Heart right ventricle (tissue), 16 donors: Measurements from ENCODE around the gene SLC26A3. TPM values are rescaled to one million over a fixed set of nuclear protein-coding genes. Genes with fewer than 3 reads are reported as not detected.
A peak's percentile ranks its signal among the peaks of the same experiment; 100 is the strongest.

ENCODE experiments used
- ATAC-seq, 8 donors: fragments of 200-7000 bp; cut with Tn5 transposase; one replicate each; pipeline ENCODE4 v1.9.1; 2020; ENCODE audit warnings: mild to moderate bottlenecking in 8 of 8, moderate library complexity in 8 of 8, moderate number of reproducible peaks in 1 of 8
- DNase-seq, 2 donors: peaks; one replicate each; pipeline ENCODE4 v3.0.0-alpha.2; 2020
- H3K27ac ChIP-seq, 10 donors: fragments of 200-600 bp; sonication (generic) in 2 of 10; one replicate each; pipeline versions ENCODE4 v1.5.0 to v1.8.0; 2020 to 2022; ENCODE audit warnings: mild to moderate bottlenecking in 3 of 10
- H3K27me3 ChIP-seq, 7 donors: fragments of 200-600 bp; one replicate each; pipeline ENCODE4 v1.8.0; 2021 to 2022; ENCODE audit warnings: mild to moderate bottlenecking in 2 of 7
- H3K36me3 ChIP-seq, 9 donors: fragments of 200-600 bp; sonication (generic) in 1 of 9; one replicate each; pipeline versions ENCODE4 v1.5.0 to v1.8.0; 2020 to 2022; ENCODE audit warnings: mild to moderate bottlenecking in 2 of 9
- H3K4me1 ChIP-seq, 9 donors: fragments of 200-600 bp; sonication (generic) in 1 of 9; one replicate each; pipeline versions ENCODE4 v1.5.0 to v1.8.0; 2020 to 2022; ENCODE audit warnings: mild to moderate bottlenecking in 4 of 9
- H3K4me3 ChIP-seq, 10 donors: fragments of 200-600 bp; sonication (generic) in 2 of 10; one replicate each; pipeline versions ENCODE4 v1.5.0 to v1.8.0; 2020 to 2022; ENCODE audit warnings: mild to moderate bottlenecking in 7 of 10, moderate library complexity in 2 of 10
- H3K9me3 ChIP-seq, 11 donors: fragments of 200-600 bp in 10 of 11; sonication (generic) in 2 of 11; one replicate each; pipeline versions ENCODE4 v1.5.0 to v1.8.0; 2013 to 2022; ENCODE audit warnings: mild to moderate bottlenecking in 2 of 11, control low read depth in 1 of 11, moderate library complexity in 1 of 11
- CTCF ChIP-seq, 9 donors: fragments of 200-600 bp; sonication (generic) in 2 of 9; IDR thresholded peaks; one replicate each; pipeline versions ENCODE4 v1.5.0 to v1.8.0; 2021 to 2022; ENCODE audit warnings: antibody characterized with exemption in 9 of 9, mild to moderate bottlenecking in 5 of 9, moderate library complexity in 1 of 9
- WGBS, 2 donors: extraction: QIAGEN DNeasy Blood & Tissue Kit; methylation state at CpG; one replicate each; pipeline ENCODE4 v1.1.7; 2013; ENCODE audit warnings: inconsistent platforms in 1 of 2; 5-methylcytosine and 5-hydroxymethylcytosine counted together
- intact Hi-C, 10 donors: fragments of 100-400 bp; cut with DNase I; formaldehyde crosslinking; loops; one replicate each; pipeline versions ENCODE4 v1.11.1 to v1.14.2; 2022
- polyA plus RNA-seq, 2 donors: library from polyadenylated mRNA; stranded (reverse); fragments of 200-250 nt; gene quantifications; one replicate each; pipeline ENCODE4 v1.2.3, GENCODE V29; 2013
- total RNA-seq, 10 donors: library from RNA; stranded (reverse); fragmentation: NEBNext Ultra II Directional in 3 of 10; extraction: Animal tissue kit (Norgen Biotek cat#: 25700) in 3 of 10; gene quantifications; one replicate each; pipeline versions ENCODE4 v1.2.1 to v1.2.4, GENCODE V29; 2021 to 2023
- donor health status: Arrhythmogenic right ventricular cardiomyopathy.
- donor health status: ischemic (EF 13 %, LVEDD 7.1; RV severe dilation, severe dysfunction).
- donor health status: healthy with polysubstance abuse.
- donor health status: DM: no; HTN: yes; CAD: no.
- donor health status: DM: no; HTN: no; CAD: no.
- donor health status: ischemic (EF 25% LVEDD 6.9; RV normal size, moderate dysfunction).
- donor health status: ischemic (EF 25% LVEDD 5.7; RV mildly dilated, moderate dysfunction).
- donor health status: healthy.
- donor health status: DM: yes; HTN: yes; CAD: no.
- donor health status: Ischemic cardiomyopathy.
- donor health status: ischemic (EF 35%, LVEDD 5.7; RV mildly dilated, moderate dysfunction).
- donor health status: nonischemic (EF 11% LVEDD 7.7; RV severe dilation, severe dysfunction).
- donor health status: DM: yes; HTN: yes; CAD: no.
- donor health status: PGD.
- donor health status: ischemic (EF 29% LVEDD 5.4; RV normal size, mild dysfunction).
- donor health status: nonischemic (EF 23%, LVEDD 6.1; RV moderate dilation, normal function).

The SLC26A3 gene
- total and polyA plus RNA-seq, 12 donors, result not detected

- intact Hi-C loops, result no loop called here
- H3K27ac ChIP-seq, result no peak overlapping the region
- DNase-seq, result no peak
- WGBS, 2 donors, result 91 to 93% methylated on average over 6 of the region's 6 CpGs
- H3K4me3 ChIP-seq, result no peak overlapping the region
- H3K4me1 ChIP-seq, result no peaks in the 10 kb centered on the region
- no peaks in the 10 kb centered on the region for H3K9me3 ChIP-seq
- TF ChIP-seq CTCF (IDR thresholded peaks at IDR 0.05), result no peak
- no peaks in the 10 kb centered on the region for H3K36me3 ChIP-seq
- no peak for ATAC-seq
- peaks cover 0 to 6% (median 0%) of the 10 kb centered on the region in 7 donors for H3K27me3 ChIP-seq
Measured at GRCh38 chr7:107789647-107790046, 13.4 kb downstream of the SLC26A3 start.

- DNase-seq (no peak), ATAC-seq (no peak)
- no peaks in the 10 kb centered on the region for H3K4me1 ChIP-seq
- no peaks in the 10 kb centered on the region for H3K36me3 ChIP-seq
- TF ChIP-seq CTCF (IDR thresholded peaks at IDR 0.05), result no peak
- H3K27me3 ChIP-seq, result peaks cover 0 to 6% (median 0%) of the 10 kb centered on the region in 7 donors
- H3K9me3 ChIP-seq, result no peaks in the 10 kb centered on the region
- no peak overlapping the region for H3K27ac ChIP-seq
- intact Hi-C loops, result no loop called here
- WGBS, 2 donors, result 75 to 76% methylated on average over 3 of the region's 3 CpGs
- H3K4me3 ChIP-seq, result no peak overlapping the region
Measured at GRCh38 chr7:107788662-107789061, 14.4 kb downstream of the SLC26A3 start.

GRCh38 chr7:107788216-107788615 is 14.8 kb downstream of the SLC26A3 start:
- H3K4me3 ChIP-seq, result no peak overlapping the region
- no peak for ATAC-seq
- no peaks in the 10 kb centered on the region for H3K4me1 ChIP-seq
- TF ChIP-seq CTCF (IDR thresholded peaks at IDR 0.05), result no peak
- H3K27ac ChIP-seq, result no peak overlapping the region
- no peak for DNase-seq
- H3K36me3 ChIP-seq, result no peaks in the 10 kb centered on the region
- intact Hi-C loops, result no loop called here
- H3K27me3 ChIP-seq, result peaks cover 0 to 6% (median 0%) of the 10 kb centered on the region in 7 donors
- 80 to 98% methylated on average over 1 of the region's 1 CpG for WGBS, 2 donors
- H3K9me3 ChIP-seq, result no peaks in the 10 kb centered on the region

- H3K4me3 ChIP-seq, result no peak overlapping the region
- ATAC-seq (peak in 2 of 8 donors; percentile 39 to 62), DNase-seq (no peak)
- H3K36me3 ChIP-seq, result no peaks in the 10 kb centered on the region
- WGBS, 2 donors, result 17 to 28% methylated on average over 2 of the region's 2 CpGs
- no peaks in the 10 kb centered on the region for H3K4me1 ChIP-seq
- peaks cover 0 to 6% (median 0%) of the 10 kb centered on the region in 7 donors for H3K27me3 ChIP-seq
- intact Hi-C loops, result no loop called here
- H3K27ac ChIP-seq, result no peak overlapping the region
- no peak for TF ChIP-seq CTCF (IDR thresholded peaks at IDR 0.05)
- H3K9me3 ChIP-seq, result no peaks in the 10 kb centered on the region
Measured at GRCh38 chr7:107785926-107786325, 17.1 kb downstream of the SLC26A3 start.
